ENCODE data around the gene EPS15.

EPS15 gene

GRCh38 chr1:51369171-51369570, 149.9 kb downstream of the EPS15 start:
- FAIRE-seq: no peak

DNA sequence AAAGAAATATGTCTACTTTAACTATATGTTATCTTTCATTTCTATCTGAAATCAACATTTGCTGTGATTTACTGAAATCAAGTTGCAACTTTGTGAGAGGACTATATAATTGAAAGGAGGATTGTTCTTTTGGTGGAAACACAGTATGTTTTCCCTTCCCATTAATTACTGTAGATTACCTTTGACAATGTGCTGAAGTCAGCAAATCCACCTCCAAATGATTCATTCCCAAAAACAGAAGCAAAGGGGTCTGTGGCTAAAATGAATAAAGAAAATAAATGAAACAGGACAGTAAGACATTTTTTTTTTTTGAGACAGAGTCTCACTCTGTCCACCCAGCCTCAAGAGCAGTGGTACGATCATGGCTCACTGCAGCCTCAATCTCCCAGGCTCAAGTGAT, 153.3 kb downstream of the EPS15 start:
- FAIRE-seq: no peak

DNA sequence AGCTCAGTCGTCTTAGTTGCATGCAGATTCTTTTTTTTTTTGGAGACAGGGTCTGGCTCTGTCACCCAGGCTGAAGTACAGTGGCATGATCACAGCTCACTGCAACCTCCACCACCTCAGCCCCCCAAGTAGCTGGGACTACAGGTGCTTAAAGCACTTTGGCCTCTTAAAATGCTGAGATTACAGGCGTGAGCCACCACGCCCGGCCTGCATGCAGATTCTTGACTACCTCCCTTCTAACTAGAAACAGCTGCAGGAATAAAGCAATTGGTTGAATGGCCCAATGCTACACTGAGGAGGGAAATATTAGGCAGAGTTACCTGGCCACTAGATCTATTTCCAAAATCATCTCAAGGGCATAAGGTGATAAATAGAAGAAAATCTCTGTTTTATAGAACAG, 159.2 kb downstream of the EPS15 start:
- no peak for FAIRE-seq

DNA sequence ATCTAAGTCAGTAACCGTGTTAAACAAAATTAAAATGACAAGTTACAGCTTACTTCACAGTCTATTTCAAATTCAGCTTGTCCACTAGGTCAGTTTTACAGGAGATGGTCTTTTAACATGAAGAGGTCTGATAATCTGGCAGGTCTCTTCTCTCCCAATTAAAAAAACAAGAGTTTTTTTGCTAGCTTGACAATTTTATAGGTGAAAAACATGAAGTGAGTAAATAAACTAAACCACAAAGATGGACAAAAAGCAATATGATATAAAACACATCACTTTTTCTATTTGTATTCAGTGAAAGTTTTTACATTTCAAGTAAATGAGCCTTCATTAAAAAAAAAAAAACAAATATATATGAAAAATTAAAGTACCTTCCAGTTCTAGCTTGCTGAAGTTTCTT, 163.7 kb downstream of the EPS15 start:
- no peak for FAIRE-seq

DNA sequence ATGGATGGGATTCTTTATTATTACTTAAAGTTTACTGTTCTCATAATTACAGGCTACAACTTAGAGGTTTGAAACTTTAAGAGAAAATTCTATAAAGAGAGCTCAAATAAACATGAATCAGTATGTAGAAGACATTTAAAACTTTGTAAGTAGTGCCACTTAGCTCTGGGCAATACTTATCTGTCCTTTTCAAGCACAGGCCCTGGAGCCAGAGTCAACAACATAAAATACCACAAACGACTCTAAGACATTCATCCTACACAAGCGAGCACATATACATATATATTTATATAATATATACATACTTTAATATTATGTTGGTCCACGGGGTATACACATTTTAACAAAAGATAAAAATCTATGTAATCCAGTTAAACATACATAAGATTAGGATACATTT, 164.7 kb downstream of the EPS15 start:
- no peak for FAIRE-seq

- no peak for FAIRE-seq
These were observed 167.2 kb downstream of the EPS15 start for GRCh38 chr1:51351907-51352306.

DNA sequence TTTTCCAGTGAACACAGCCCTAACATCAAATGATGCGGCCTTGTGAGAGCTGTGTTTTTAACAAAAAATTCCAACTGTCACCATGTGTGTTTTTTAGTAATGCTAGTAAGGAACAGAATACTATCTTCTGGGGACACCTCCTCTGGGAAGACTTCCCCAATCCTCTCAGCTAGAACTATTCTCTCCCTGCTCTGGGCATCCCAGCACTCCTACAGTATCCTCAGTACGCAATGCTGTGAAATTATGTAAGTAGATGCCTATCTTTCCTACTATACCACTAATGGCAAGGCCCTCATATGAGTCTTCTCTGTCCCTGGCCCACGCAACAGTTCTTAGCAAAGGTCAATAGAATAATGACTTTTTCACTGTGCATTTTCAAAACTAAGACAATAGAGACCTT, 169.2 kb downstream of the EPS15 start:
- FAIRE-seq: no peak

DNA sequence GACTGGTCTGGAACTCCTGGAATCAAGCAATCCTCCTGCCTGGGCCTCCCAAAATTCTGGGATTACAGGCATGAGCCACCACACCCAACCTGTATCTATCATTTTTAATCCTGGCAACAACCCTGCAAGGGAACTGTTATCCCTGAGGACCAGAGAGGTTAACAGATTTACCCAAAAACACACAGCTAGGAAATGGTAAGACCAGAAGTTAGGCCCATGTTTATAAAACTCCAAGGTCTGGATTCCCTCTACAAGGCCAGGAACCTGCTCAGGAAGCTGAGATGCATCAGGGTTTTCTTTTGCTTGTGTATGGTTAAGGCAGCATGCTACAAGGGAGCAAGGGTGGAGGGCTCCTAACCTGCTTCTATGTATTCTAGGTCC, 170.9 kb downstream of the EPS15 start:
- no peak for FAIRE-seq

- FAIRE-seq: no peak
These were observed 171.5 kb downstream of the EPS15 start for GRCh38 chr1:51347398-51348146.

GRCh38 chr1:51346086-51346942, 172.8 kb downstream of the EPS15 start:
- FAIRE-seq: no peak

DNA sequence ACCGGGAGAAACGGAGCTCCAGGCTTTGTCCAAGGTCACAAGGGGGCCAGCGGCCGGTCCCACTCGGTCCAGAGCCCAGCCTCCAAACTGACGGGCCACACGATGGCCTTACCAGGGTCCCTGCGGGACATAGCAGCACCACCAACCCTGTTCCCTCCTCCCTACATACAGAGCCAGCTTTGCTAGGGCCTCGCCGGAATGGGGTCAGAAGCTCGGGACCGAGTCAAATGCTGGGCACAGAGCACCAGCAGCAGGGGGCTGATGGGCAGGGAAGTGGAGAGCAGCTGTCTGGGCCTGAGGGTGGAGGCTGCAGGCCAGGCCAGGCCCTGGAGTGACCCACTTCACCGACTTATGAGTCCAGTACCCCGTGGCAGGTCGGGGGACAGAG, 173.8 kb downstream of the EPS15 start:
- no peak for FAIRE-seq

DNA sequence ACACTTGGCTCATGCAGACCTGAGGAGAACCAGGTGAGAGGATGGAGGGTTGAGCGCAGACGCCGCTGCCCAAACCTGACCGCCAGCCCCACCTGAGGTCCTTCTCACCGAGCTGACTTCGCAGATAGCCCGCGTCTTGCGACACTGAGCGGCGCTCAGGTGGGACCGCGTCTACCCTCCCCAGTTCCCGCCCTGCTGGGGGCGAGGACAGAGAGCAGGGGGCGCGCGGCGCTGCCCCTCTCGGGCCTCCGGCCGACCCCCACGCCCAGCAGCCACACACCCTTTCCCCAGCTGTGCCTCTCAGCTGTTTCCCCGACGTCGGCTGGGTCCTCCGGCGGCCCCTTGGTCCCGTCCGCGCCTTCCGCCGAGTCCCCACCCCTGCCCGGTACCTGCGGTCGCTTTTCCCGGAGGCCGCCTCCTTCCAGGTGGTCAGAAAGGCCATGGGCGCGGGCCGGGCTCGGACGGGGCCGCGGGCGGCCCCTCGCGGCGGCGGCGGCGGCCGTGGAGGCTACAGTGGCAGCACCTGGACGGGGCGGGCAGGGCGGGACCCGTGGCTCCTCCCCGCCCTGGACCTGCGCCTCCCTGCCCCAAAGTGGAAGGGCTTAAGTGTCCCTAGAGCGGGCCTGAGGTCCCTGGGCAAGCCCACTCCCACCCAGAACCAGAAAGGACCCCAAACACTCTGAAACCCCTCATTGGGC, 174.3 kb downstream of the EPS15 start:
- no peak for FAIRE-seq

GRCh38 chr1:51344276-51344601, 174.8 kb downstream of the EPS15 start:
- no peak for FAIRE-seq

DNA sequence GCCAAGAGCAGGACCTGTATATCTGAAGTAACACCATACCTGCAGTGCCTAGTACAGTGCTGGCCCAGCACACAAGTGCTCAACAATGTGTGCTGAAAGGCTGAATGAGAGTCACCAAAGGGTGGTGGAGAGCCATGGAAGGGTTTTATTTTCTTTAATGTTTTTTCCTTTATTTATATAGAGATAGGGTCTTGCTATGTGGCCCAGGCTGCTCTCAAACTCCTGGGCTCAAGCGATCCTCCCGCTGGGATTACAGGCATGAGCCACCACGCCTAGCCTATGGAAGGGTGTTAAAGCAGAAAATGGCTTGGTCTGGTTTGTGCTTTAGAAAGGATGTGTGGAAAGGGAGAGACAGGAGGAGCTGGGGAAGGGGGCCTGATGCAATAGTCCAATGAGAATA, 175.4 kb downstream of the EPS15 start:
- FAIRE-seq: no peak

- FAIRE-seq: no peak
These were observed 176.4 kb downstream of the EPS15 start for GRCh38 chr1:51342591-51343206.

DNA sequence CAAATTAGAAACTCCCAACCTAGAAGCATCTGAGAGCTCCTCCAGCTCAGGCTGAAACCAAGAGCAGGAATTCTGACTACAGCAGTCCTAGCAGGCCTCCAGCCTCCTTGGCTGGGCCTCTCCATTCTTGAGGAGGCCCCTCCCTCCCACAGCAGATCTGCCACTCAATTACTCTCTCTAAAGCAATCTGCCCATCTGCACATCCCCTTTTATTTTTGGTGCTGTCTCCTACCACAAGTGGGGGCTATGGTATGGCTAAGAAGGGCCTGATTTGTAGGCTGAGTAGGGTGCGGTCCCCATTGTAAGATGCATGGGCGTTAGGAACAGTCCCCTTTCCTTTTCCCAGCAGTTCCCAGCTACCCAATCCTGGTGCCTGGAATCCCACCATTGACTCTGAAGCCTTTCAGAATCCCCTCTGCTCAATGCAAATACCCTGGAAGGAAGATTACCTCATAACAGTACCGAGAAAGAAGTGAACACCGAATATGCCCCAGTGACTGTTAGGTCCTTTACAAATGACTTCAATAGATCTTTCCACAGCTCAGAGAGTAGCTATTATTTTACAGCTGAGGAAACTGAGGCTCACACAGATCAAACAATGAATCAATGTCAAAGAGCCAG, 177.1 kb downstream of the EPS15 start:
- FAIRE-seq: no peak

DNA sequence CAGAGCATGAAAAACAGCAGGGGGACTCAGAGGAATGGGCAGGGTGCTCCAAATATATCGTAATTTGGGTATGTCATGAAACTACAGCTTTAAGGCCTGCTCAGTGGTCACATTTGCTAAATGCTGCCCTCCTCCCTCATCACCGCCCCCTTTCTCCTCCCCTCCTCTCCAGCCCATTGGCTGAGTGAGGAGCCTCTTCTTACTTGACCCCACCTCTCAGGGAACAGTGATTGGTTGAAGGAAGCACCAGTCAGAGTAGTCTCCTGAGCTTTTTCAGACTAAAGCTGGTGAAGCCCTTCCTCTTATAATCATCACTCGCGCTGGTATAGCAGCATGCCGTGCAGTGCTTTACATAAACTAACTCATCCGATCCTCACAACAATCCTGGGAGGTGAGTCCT, 178.7 kb downstream of the EPS15 start:
- no peak for FAIRE-seq

- FAIRE-seq: no peak
These were observed 182.4 kb downstream of the EPS15 start for GRCh38 chr1:51336711-51337110.

DNA sequence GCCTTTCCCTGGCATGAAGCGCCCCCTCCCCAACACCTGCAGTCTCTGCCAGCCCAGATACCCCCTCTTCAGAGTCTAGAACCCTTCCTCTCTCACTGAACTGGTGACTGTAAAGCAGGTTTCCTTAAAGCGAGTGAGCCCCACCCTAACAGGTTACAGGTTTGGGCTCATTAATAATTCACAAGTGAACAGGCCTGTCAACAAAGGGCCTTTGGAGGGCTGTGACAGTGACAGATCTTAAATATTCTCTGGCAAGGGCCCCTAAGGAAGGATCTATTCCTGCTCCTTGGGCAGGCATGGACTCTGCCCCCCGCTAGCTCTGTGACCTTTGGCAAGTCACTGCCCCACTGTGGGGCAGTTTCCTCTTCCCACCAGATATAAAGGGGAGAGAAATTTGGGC, 183.1 kb downstream of the EPS15 start:
- FAIRE-seq: no peak

DNA sequence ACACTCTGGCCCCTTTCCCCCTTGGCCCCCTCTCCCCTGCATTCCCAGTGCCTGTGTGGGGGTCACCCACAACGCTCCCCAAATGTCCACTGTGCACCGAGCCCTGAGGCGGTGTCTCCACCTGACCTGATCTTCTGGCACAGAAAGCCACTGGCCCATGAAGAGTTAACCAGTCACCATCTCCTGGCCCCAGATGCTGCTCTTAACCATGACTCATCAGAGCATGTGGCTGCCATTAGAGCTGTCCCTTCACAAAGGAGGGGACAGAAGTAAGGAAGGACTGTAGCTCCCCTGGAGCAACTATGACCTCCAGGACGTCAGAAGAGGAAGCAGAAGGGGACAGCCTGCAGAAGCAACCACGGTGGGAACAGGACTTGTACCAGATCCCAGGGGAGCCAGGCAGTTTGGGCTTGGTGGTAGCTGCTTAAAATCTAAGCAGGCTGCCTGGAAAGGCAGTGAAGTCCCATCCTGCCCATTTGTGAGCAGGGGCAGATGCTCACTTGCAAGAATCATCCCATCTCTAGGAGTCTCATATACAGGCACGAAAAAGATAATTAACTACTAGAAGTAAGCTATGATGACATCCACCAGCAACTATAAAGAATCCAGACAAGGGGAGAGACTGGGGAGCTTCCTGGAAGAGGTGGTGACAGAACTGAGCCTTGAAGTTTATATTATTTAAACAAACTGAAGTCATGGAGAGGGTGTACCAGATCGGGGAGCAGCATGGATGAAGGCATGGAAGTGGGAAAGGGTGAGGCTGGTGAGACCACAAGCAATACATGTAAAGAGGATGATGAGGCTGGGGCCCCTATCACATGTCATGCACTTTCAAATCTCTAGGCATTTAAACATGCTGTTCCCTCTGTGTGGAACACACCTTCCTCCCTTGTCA, 187.6 kb downstream of the EPS15 start:
- FAIRE-seq: no peak

GRCh38 chr1:51330331-51331201, 188.5 kb downstream of the EPS15 start, which contains the start of gene TTC39A:
Gene TTC39A (minus strand): TSS chr1:51330562. CDS start chr1:51330477, 85 bp downstream.
- FAIRE-seq: no peak

All from TTC549 (cell line).